ENCODE results near the gene ALG14.

DNA sequence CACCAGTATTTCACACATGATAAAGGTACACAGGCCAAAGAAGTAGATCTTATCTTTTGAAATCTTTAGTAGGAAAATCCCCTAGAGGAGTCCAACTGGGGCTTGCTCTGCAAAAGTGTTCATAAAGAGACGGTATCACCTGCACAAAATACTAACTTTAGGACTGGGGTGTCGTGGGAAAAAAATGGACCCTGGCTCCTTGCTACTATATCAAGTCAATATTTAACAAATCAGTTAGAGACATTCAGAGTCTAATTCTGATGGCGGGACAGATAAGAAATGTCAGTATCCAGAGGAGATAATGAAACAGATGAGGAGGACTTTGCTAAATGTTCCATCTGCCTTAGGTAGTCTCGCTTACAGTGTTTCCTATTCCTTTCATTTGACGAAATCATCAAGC is 120.2 kb downstream of the ALG14 start:
- TF ChIP-seq, protein P1, sequence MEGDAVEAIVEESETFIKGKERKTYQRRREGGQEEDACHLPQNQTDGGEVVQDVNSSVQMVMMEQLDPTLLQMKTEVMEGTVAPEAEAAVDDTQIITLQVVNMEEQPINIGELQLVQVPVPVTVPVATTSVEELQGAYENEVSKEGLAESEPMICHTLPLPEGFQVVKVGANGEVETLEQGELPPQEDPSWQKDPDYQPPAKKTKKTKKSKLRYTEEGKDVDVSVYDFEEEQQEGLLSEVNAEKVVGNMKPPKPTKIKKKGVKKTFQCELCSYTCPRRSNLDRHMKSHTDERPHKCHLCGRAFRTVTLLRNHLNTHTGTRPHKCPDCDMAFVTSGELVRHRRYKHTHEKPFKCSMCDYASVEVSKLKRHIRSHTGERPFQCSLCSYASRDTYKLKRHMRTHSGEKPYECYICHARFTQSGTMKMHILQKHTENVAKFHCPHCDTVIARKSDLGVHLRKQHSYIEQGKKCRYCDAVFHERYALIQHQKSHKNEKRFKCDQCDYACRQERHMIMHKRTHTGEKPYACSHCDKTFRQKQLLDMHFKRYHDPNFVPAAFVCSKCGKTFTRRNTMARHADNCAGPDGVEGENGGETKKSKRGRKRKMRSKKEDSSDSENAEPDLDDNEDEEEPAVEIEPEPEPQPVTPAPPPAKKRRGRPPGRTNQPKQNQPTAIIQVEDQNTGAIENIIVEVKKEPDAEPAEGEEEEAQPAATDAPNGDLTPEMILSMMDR (IDR thresholded peaks at IDR 0.05 in 2 of 3, conservative IDR thresholded peaks at IDR 0.05 in 1 of 3; ENCODE audit: control insufficient read depth in 2 of 3, extremely low read depth in 1 of 3, insufficient read depth in 1 of 3, low read depth in 3 of 3, low read length in 3 of 3): no peak
- TF ChIP-seq CHD2 (IDR thresholded peaks at IDR 0.05; ENCODE audit: borderline replicate concordance, low read depth, low read length) (no peak), TBL1XR1 (IDR thresholded peaks at IDR 0.05; ENCODE audit: low read depth, low read length) (no peak), YY1 (IDR thresholded peaks at IDR 0.05; ENCODE audit: low read depth, low read length) (no peak), EZH2 (IDR thresholded peaks at IDR 0.05; ENCODE audit: borderline replicate concordance, control insufficient read depth, low read depth, low read length) (no peak), BHLHE40 (IDR thresholded peaks at IDR 0.05; ENCODE audit: borderline replicate concordance in 1 of 2, low read depth in 2 of 2, low read length in 1 of 2) (no peak)
- TF ChIP-seq, protein P2, sequence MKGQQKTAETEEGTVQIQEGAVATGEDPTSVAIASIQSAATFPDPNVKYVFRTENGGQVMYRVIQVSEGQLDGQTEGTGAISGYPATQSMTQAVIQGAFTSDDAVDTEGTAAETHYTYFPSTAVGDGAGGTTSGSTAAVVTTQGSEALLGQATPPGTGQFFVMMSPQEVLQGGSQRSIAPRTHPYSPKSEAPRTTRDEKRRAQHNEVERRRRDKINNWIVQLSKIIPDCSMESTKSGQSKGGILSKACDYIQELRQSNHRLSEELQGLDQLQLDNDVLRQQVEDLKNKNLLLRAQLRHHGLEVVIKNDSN (IDR thresholded peaks at IDR 0.05; ENCODE audit: borderline replicate concordance, extremely low read length, insufficient read depth, low read depth, low read length): no peak
